GM12892 (cell line): ENCODE measurements around the gene CA7.
"Not testable (repeated sequence)": the region's sequence is repeated elsewhere in the genome, so short reads cannot be mapped to it uniquely, and the experiment has no call there.

Experiments
- DNase-seq: peaks from one replicate; pipeline ENCODE4 v3.0.0; 2011; ENCODE audit not compliant: insufficient read length
- FAIRE-seq: peaks from 2 replicates; lab custom pipeline; 2011; peaks lifted over from hg19 to GRCh38; lab: Jason Lieb, UNC
- POLR2A ChIP-seq: IDR thresholded peaks from 2 replicates; pipeline ENCODE4 v1.6.1; 2011; ENCODE audit warnings: low read depth, low read length, control low read depth
- POLR2AphosphoS5 ChIP-seq: IDR thresholded peaks from 2 replicates; pipeline ENCODE4 v1.6.1; 2011; ENCODE audit warnings: low read depth, low read length, control low read depth
- TAF1 ChIP-seq: IDR thresholded peaks from 2 replicates; pipeline ENCODE4 v1.6.1; 2011; ENCODE audit warnings: low read depth, mild to moderate bottlenecking, control low read depth, low read length, borderline replicate concordance

CA7 gene

GRCh38 chr16:66858740-66859396 lies 14.7 kb downstream of the CA7 start:
- TF ChIP-seq TAF1 (no peak), POLR2A (no peak), POLR2AphosphoS5 (no peak)
- no peak for DNase-seq
- peak; percentile 38 for FAIRE-seq

GRCh38 chr16:66859397-66860068 lies 15.3 kb downstream of the CA7 start:
- FAIRE-seq = no peak
- DNase-seq = no peak
- TF ChIP-seq TAF1 (no peak), POLR2A (no peak), POLR2AphosphoS5 (no peak)

- no peak for FAIRE-seq
Observed at GRCh38 chr16:66862023-66862520, 17.9 kb downstream of the CA7 start.

GRCh38 chr16:66863707-66864106 lies 19.5 kb downstream of the CA7 start:
- TF ChIP-seq POLR2AphosphoS5 = no peak
- TF ChIP-seq POLR2A = no peak
- no peak for TF ChIP-seq TAF1
- FAIRE-seq (no peak), DNase-seq (no peak)

More at GRCh38 chr16:66862023-66862520, 17.9 kb downstream of the CA7 start:
- DNase-seq = no peak
- TF ChIP-seq POLR2AphosphoS5 (no peak), TAF1 (no peak), POLR2A (no peak)

- TF ChIP-seq TAF1 = no peak
- no peak for TF ChIP-seq POLR2A
- TF ChIP-seq POLR2AphosphoS5 = no peak
- DNase-seq (no peak), FAIRE-seq (no peak)
Observed at GRCh38 chr16:66869424-66869823, 25.2 kb downstream of the CA7 start.

GRCh38 chr16:66871363-66871762 lies 27.1 kb downstream of the CA7 start:
- not testable (repeated sequence) for FAIRE-seq, DNase-seq

- FAIRE-seq = no peak
- no peak for TF ChIP-seq POLR2A
- no peak for TF ChIP-seq POLR2AphosphoS5
- TF ChIP-seq TAF1 = no peak
Observed at GRCh38 chr16:66871840-66872239, 27.6 kb downstream of the CA7 start.

GRCh38 chr16:66872559-66872942 lies 28.3 kb downstream of the CA7 start:
- no peak for DNase-seq
- TF ChIP-seq POLR2A = no peak
- no peak for FAIRE-seq

More at GRCh38 chr16:66871840-66872239, 27.6 kb downstream of the CA7 start:
- no peak for DNase-seq

- TF ChIP-seq POLR2AphosphoS5 (no peak), TAF1 (no peak), POLR2A (no peak)
- FAIRE-seq = peak; percentile 90
- DNase-seq = peak; percentile 88
Observed at GRCh38 chr16:66872943-66873684, 28.9 kb downstream of the CA7 start.

- TF ChIP-seq POLR2AphosphoS5 = no peak
- no peak for TF ChIP-seq POLR2A
- TF ChIP-seq TAF1 = no peak
- DNase-seq (no peak), FAIRE-seq (no peak)
Observed at GRCh38 chr16:66873685-66874055, 29.5 kb downstream of the CA7 start.

- TF ChIP-seq POLR2AphosphoS5 (no peak), TAF1 (no peak)
- DNase-seq = no peak
- FAIRE-seq = peak; percentile 63
Observed at GRCh38 chr16:66874079-66874775, 30.0 kb downstream of the CA7 start.

GRCh38 chr16:66878067-66878466 lies 33.9 kb downstream of the CA7 start:
- FAIRE-seq = no peak
- no peak for DNase-seq
- TF ChIP-seq POLR2AphosphoS5 (no peak), POLR2A (no peak), TAF1 (no peak)

- peak; percentile 82 for DNase-seq
- peak; percentile 67; the same call in 1 of the 2 replicates for TF ChIP-seq POLR2A
- 0 out of 2 replicates have a peak, but pooled peaks have one; percentile 27 for TF ChIP-seq TAF1
- no peak for TF ChIP-seq POLR2AphosphoS5
- peak; percentile 92 for FAIRE-seq
Observed at GRCh38 chr16:66880288-66881013, 36.2 kb downstream of the CA7 start, which contains the start of gene PDP2. Gene PDP2, plus strand, starts transcription at chr16:66880515. Its CDS starts 3,770 bp downstream, at chr16:66884285.
